Thyroid gland (tissue), 4 donors: Measurements from ENCODE around the gene ATG14. TPM values are rescaled to one million over a fixed set of nuclear protein-coding genes. Genes with fewer than 3 reads are reported as not detected.

Experiments used
- DNase-seq, 2 donors: peaks; one replicate each; pipeline ENCODE4 v3.0.0-alpha.2; 2019
- H3K27ac ChIP-seq, 3 donors: fragments of 200-600 bp; sonication (generic); 1 replicate in 2 of 3; 2 replicates in 1 of 3; pipeline ENCODE4 v1.5.1; 2016 to 2019; ENCODE audit warnings: mild to moderate bottlenecking in 1 of 3, moderate library complexity in 1 of 3
- H3K27me3 ChIP-seq: fragments of 200-600 bp; sonication (generic); one replicate; pipeline ENCODE4 v1.5.1; 2019
- H3K36me3 ChIP-seq, 2 donors: fragments of 200-600 bp; sonication (generic); one replicate each; pipeline ENCODE4 v1.5.1; 2016 to 2019
- H3K4me1 ChIP-seq, 2 donors: fragments of 200-600 bp; sonication (generic); one replicate each; pipeline ENCODE4 v1.5.1; 2017 to 2019
- H3K4me3 ChIP-seq, 3 donors: fragments of 200-600 bp; sonication (generic); replicated peaks in 1 of 3; 1 replicate in 2 of 3; 2 replicates in 1 of 3; pipeline ENCODE4 v1.5.1; 2016; ENCODE audit warnings: mild to moderate bottlenecking in 1 of 3
- H3K9me3 ChIP-seq: fragments of 200-600 bp; sonication (generic); one replicate; pipeline ENCODE4 v1.5.1; 2017
- POLR2A ChIP-seq, 2 donors: fragments of 450-650 bp; IDR thresholded peaks; one replicate each; pipeline ENCODE4 v1.6.1; 2017; ENCODE audit warnings: antibody characterized with exemption in 2 of 2, mild to moderate bottlenecking in 2 of 2, moderate library complexity in 1 of 2
- WGBS, 2 donors: methylation state at CpG; one replicate each; pipeline ENCODE4 v1.1.5; 2017; 5-methylcytosine and 5-hydroxymethylcytosine counted together
- intact Hi-C: fragments of 100-400 bp; cut with DNase I; formaldehyde crosslinking; loops from one replicate; pipeline ENCODE4 v1.15.1; 2023
- total RNA-seq, 4 donors: library from RNA; depleted of rRNA; stranded (reverse); fragments of >200 nt; gene quantifications; one replicate each; pipeline ENCODE4 v1.2.3, GENCODE V29; 2016
- TF ChIP-seq, protein P1 (sequence below), 6 experiments: fragments of 200-600 bp in 3 of 6; fragments of 450-650 bp in 3 of 6; sonication (generic) in 3 of 6; IDR thresholded peaks; one replicate each; pipeline ENCODE4 v1.5.1; 2016 to 2019; ENCODE audit warnings: antibody characterized with exemption in 6 of 6, mild to moderate bottlenecking in 2 of 6, inconsistent platforms in 1 of 6, moderate library complexity in 1 of 6

The ATG14 gene
- total RNA-seq, 4 donors from 2014 or later = 13.3 to 22.2 (median 19.1) TPM

DNA sequence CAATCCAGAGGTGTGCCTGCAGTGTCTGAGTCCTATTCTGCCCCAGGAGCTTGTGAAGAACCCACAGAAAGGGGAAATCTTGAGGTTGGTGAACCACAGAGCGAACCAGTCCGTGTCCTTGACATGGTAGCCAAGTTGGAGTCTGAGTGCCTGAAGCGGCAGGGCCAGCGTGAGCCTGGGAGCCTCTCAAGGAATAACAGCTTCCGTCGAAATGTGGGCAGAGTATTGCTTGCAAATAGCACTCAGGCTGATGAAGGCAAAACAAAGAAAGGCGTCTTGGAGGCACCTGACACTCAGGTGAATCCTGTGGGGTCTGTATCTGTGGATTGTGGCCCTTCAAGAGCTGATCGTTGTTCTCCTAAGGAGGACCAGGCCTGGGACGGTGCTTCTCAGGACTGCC lies 60.5 kb downstream of the ATG14 start:
- H3K4me3 ChIP-seq = no peak overlapping the region
- peaks cover 53 to 71% of the 10 kb centered on the region in 2 donors for H3K4me1 ChIP-seq
- no peaks in the 10 kb centered on the region for H3K9me3 ChIP-seq
- WGBS, 2 donors = 40 to 45% methylated on average over 9 of the region's 9 CpGs
- intact Hi-C loops = loop anchor here (10.0 kb wide), 1 partner anchor 106 kb away; no protein-coding TSS in a partner anchor
- DNase-seq = peak; percentile 40 to 51
- no peaks in the 10 kb centered on the region for H3K27me3 ChIP-seq
- H3K27ac ChIP-seq = peak overlapping the region; percentile 56 to 78 (median 74)
- peaks cover 0 to 4% of the 10 kb centered on the region in 2 donors for H3K36me3 ChIP-seq
- TF ChIP-seq, protein P1, sequence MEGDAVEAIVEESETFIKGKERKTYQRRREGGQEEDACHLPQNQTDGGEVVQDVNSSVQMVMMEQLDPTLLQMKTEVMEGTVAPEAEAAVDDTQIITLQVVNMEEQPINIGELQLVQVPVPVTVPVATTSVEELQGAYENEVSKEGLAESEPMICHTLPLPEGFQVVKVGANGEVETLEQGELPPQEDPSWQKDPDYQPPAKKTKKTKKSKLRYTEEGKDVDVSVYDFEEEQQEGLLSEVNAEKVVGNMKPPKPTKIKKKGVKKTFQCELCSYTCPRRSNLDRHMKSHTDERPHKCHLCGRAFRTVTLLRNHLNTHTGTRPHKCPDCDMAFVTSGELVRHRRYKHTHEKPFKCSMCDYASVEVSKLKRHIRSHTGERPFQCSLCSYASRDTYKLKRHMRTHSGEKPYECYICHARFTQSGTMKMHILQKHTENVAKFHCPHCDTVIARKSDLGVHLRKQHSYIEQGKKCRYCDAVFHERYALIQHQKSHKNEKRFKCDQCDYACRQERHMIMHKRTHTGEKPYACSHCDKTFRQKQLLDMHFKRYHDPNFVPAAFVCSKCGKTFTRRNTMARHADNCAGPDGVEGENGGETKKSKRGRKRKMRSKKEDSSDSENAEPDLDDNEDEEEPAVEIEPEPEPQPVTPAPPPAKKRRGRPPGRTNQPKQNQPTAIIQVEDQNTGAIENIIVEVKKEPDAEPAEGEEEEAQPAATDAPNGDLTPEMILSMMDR (IDR thresholded peaks at IDR 0.05) = no peak
- TF ChIP-seq POLR2A (IDR thresholded peaks at IDR 0.05) = no peak

DNA sequence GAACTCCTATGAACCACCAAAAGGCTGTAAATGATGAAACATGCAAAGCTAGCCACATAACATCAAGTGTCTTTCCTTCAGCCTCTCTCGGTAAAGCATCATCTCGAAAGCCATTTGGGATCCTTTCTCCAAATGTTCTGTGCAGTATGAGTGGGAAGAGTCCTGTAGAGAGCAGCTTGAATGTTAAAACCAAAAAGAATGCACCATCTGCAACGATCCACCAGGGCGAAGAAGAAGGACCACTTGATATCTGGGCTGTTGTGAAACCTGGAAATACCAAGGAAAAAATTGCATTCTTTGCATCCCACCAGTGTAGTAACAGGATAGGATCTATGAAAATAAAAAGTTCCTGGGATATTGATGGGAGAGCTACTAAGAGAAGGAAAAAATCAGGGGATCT lies 61.2 kb downstream of the ATG14 start:
- Histone ChIP-seq H3K4me3 (no peak overlapping the region), H3K27me3 (no peaks in the 10 kb centered on the region), H3K36me3 (peaks cover 0 to 4% of the 10 kb centered on the region in 2 donors), H3K9me3 (no peaks in the 10 kb centered on the region), H3K27ac (peak overlapping the region; percentile 56 to 78 (median 74)), H3K4me1 (peaks cover 59 to 78% of the 10 kb centered on the region in 2 donors)
- intact Hi-C loops = loop anchor here (10.0 kb wide), 1 partner anchor 106 kb away; no protein-coding TSS in a partner anchor
- TF ChIP-seq, protein P1 (IDR thresholded peaks at IDR 0.05) = peak in 3 of 6 experiments; percentile 20 to 40 (median 32)
- no peak for TF ChIP-seq POLR2A (IDR thresholded peaks at IDR 0.05)
- WGBS, 2 donors = 53 to 63% methylated on average over 4 of the region's 4 CpGs
- DNase-seq = no peak

DNA sequence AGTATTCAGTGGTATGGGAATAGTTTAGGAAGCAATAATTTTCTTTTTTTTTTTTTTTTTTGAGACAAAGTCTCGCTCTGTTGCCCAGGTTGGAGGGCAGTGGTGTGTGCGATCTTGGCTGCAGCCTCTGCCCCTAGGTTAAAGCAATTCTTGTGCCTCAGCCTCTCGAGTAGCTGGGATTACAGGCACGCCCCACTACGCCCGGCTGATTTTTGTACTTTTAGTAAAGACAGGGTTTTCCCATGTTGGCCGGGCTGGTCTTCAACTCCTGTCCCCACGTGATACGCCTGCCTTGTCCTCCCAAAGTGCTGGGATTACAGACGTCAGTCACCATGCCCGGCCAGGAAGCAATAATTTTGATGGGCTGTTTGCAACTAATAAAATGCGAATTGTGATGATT lies 62.1 kb downstream of the ATG14 start:
- TF ChIP-seq POLR2A (IDR thresholded peaks at IDR 0.05) = no peak
- TF ChIP-seq, protein P1 (IDR thresholded peaks at IDR 0.05) = no peak
- H3K9me3 ChIP-seq = no peaks in the 10 kb centered on the region
- H3K4me3 ChIP-seq = no peak overlapping the region
- H3K27ac ChIP-seq = peak overlapping the region; percentile 56 to 78 (median 74)
- intact Hi-C loops = no loop called here
- 41 to 51% methylated on average over 12 of the region's 12 CpGs for WGBS, 2 donors
- H3K27me3 ChIP-seq = no peaks in the 10 kb centered on the region
- peaks cover 0 to 4% of the 10 kb centered on the region in 2 donors for H3K36me3 ChIP-seq
- H3K4me1 ChIP-seq = peaks cover 64 to 73% of the 10 kb centered on the region in 2 donors
- DNase-seq = peak; percentile 95

DNA sequence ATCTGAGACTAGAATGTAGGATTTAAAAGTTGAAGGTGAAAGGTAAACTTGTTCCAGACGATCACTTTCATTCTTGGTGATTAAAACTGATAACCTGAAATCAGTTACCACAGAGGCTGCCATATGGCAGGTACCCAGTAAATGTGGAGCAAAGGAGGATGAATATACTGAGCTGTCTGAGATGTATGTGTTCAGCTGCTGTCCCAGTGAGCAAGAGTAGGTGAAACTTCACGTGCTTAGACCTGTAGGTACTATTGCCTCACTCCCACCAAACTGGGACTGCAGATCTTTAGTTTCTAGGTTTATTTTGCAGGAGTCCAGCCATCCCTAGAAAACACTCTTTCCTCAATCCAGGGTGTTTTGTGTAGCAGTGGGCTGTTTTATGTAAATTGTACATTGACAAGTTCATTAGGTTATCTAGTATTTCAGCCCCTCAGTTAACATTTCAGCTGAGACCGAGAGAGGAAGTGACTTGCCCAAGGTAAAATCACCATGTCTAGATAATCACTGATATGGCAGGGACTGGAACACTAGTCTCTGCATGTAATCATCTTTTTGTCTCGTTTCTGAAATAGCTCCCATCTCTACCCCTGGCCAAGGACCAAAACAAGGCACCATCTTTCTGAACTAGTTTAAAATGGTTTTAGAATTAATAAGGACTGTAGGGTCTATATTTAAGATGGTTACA lies 62.7 kb downstream of the ATG14 start:
- DNase-seq = no peak
- no peak overlapping the region for H3K4me3 ChIP-seq
- TF ChIP-seq POLR2A (IDR thresholded peaks at IDR 0.05) = no peak
- TF ChIP-seq, protein P1 (IDR thresholded peaks at IDR 0.05) = no peak
- WGBS, 2 donors = 55 to 58% methylated on average over 4 of the region's 4 CpGs
- intact Hi-C loops = no loop called here
- H3K4me1 ChIP-seq = peaks cover 66 to 72% of the 10 kb centered on the region in 2 donors
- peaks cover 0 to 4% of the 10 kb centered on the region in 2 donors for H3K36me3 ChIP-seq
- no peaks in the 10 kb centered on the region for H3K9me3 ChIP-seq
- H3K27me3 ChIP-seq = no peaks in the 10 kb centered on the region
- H3K27ac ChIP-seq = peak overlapping the region; percentile 48 to 62 (median 56)

DNA sequence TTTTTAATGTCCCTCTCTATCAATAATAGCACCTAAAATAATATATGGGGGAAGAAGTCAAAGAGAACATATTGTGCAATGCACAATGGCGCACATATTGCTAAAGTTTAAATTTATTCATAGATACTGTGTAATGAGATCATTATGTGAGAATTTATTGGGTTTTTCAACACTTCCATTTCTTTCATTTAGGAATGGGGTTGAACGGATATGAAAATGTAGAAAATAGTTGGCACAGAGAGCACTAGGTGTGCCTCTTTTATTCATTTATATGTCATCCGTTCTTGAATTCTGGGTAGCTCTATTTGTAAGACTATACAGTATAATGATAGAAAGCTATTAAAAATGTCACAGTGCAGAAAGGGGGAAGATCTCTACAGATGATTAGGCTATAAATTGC lies 63.9 kb downstream of the ATG14 start:
- intact Hi-C loops = no loop called here
- Histone ChIP-seq H3K36me3 (peaks cover 0 to 4% of the 10 kb centered on the region in 2 donors), H3K27me3 (no peaks in the 10 kb centered on the region), H3K27ac (peak overlapping the region in 2 of 3 donors; percentile 24 to 56), H3K9me3 (no peaks in the 10 kb centered on the region), H3K4me3 (no peak overlapping the region), H3K4me1 (peaks cover 78 to 82% of the 10 kb centered on the region in 2 donors)
- WGBS, 2 donors = 94% methylated on average over 3 of the region's 3 CpGs
- no peak for DNase-seq
- TF ChIP-seq, protein P1 (IDR thresholded peaks at IDR 0.05) = no peak
- no peak for TF ChIP-seq POLR2A (IDR thresholded peaks at IDR 0.05)
